Stomach smooth muscle (tissue), 2 donors: ENCODE measurements around the gene BFSP1.

Experiments used
- H3K27ac ChIP-seq: one replicate; pipeline ENCODE4 v1.7.0; 2013; ENCODE audit warnings: mild to moderate bottlenecking, low read length, inconsistent platforms
- H3K27me3 ChIP-seq, 2 donors: one replicate each; pipeline ENCODE4 v1.7.0; 2013; ENCODE audit warnings: low read length in 2 of 2; ENCODE audit not compliant: insufficient read depth in 2 of 2, control insufficient read depth in 1 of 2
- H3K36me3 ChIP-seq, 2 donors: one replicate each; pipeline ENCODE4 v1.7.0; 2013; ENCODE audit warnings: low read length in 2 of 2; ENCODE audit not compliant: control insufficient read depth in 2 of 2, insufficient read depth in 2 of 2
- H3K4me1 ChIP-seq: one replicate; pipeline ENCODE4 v1.7.0; 2013; ENCODE audit warnings: low read length; ENCODE audit not compliant: control insufficient read depth, insufficient read depth
- H3K4me3 ChIP-seq, 2 donors: one replicate each; pipeline ENCODE4 v1.7.0; 2013; ENCODE audit warnings: low read length in 2 of 2
- H3K9ac ChIP-seq, 2 donors: one replicate each; pipeline ENCODE4 v1.7.0; 2013; ENCODE audit warnings: low read length in 2 of 2, mild to moderate bottlenecking in 1 of 2
- H3K9me3 ChIP-seq, 2 donors: one replicate each; pipeline ENCODE4 v1.7.0; 2013; ENCODE audit warnings: low read length in 2 of 2; ENCODE audit not compliant: control insufficient read depth in 2 of 2
- donor health status: healthy.
- donor health status: Pancreatic carcinoma.

BFSP1 gene

DNA sequence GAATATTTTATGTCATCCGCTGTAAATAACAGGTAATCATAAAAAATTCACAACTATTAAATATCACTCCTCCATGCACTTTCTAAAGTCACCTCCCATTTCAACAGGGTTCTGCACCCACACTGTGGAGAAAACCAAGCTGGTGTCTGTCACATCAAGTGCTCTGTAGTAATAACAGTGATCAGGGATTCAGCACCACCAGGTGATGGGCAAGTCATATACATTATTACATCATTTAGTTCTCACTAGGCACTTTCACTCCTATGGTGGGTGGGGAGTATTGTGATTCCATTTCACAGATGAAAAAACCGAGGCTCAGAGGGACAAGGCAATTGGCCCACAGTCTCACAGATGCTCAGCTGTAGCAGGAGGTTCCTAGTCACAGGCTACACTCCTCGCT lies 8.7 kb downstream of the BFSP1 start:
- H3K9ac ChIP-seq: no peak overlapping the region
- no peaks in the 10 kb centered on the region for H3K9me3 ChIP-seq
- H3K36me3 ChIP-seq: no peaks in the 10 kb centered on the region

DNA sequence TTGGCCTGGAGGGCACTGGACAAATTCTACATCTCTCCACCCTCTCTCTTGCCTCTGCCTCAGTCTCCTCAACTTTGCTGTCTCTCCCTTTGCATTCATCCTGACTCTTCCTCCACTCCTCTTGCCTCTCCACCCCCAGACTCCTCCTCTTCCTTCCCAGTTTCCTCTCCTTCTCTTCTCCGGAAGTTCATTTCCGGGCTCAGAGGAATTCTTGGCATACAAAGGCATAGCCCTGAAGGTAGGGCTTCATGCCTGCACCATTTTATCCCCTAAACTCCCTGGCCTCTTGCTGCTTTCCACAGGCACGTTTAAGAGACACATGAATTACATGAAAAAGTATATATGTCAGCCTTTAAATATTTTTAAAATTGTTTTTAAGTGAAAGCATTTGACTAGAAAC lies 10.6 kb downstream of the BFSP1 start:
- no peaks in the 10 kb centered on the region for H3K27me3 ChIP-seq
- no peaks in the 10 kb centered on the region for H3K4me1 ChIP-seq
- no peaks in the 10 kb centered on the region for H3K9me3 ChIP-seq
- H3K36me3 ChIP-seq: no peaks in the 10 kb centered on the region
- H3K27ac ChIP-seq: no peak overlapping the region
- H3K4me3 ChIP-seq: no peak overlapping the region
- H3K9ac ChIP-seq: no peak overlapping the region

More for the DNA sequence above, 8.7 kb downstream of the BFSP1 start:
- Histone ChIP-seq H3K27ac (no peak overlapping the region), H3K4me3 (no peak overlapping the region), H3K27me3 (no peaks in the 10 kb centered on the region), H3K4me1 (no peaks in the 10 kb centered on the region)

DNA sequence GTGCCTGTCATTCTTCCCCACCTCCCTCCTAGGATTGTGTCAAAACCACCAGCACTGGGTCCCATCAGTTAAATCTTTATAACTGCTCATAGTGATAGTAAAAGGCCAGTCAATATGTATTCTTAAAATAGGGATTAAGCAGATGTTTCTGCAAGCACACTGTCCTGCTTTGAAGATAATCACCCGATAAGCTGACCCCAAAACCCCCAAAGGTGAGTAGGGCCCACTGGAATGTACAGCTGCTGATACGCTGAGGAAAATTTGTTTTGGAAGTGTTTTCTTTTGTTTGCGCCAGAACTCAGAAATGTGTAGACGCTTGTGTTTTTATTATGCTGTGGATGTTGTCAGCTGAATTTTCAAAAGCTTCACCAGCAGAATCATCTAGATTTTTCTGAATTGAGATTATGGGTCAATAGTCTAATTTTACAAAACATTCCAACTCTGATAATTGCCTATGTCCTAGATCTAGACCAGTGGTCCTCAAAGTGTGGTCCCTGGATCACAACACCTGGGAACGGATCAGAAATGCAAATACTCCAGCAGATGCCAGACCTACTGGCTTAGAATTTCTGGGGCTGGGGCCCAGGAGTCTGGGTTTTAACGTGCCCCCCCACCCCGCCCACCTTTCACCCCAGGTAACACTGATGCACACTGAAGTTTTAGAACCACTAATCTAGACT lies 11.4 kb downstream of the BFSP1 start:
- H3K27me3 ChIP-seq: no peaks in the 10 kb centered on the region
- no peak overlapping the region for H3K4me3 ChIP-seq
- no peaks in the 10 kb centered on the region for H3K9me3 ChIP-seq
- H3K9ac ChIP-seq: no peak overlapping the region
- H3K36me3 ChIP-seq: no peaks in the 10 kb centered on the region
- no peak overlapping the region for H3K27ac ChIP-seq
- no peaks in the 10 kb centered on the region for H3K4me1 ChIP-seq

DNA sequence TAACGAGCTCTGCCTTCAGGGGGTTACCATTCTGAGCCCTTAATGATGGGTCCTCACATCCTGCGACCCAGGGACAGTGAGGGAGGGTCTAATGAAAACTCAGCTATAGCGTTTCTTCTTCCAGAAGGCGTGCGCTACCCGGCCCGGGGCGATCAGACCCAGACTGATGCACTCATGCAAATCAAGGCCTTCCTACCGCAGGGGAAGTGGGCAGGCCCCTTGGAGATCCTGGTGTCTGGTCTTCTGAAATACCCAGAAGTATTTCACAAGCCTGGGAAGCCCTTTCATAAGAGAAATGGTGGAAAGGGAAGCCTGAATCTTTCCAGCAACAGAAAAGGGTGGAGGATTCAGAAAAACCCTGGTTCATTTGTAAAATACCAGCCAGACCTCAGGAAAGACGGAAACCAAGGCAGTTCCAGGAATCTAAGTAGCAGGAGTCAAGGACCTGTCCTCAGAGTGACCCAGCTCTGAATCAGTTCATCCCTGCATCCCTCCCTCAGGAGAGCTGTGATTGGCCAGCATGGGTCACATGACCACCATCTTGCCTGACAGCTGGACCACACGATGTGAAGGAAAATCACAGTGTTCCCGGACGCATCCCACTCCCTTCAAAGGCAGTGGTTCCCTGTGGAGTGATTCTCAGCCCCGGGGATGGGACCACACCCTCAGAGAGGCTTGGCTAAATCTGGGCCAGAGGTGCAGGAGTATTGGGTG lies 12.7 kb downstream of the BFSP1 start:
- H3K27ac ChIP-seq: no peak overlapping the region
- H3K36me3 ChIP-seq: no peaks in the 10 kb centered on the region
- H3K4me1 ChIP-seq: no peaks in the 10 kb centered on the region
- H3K9ac ChIP-seq: no peak overlapping the region
- H3K4me3 ChIP-seq: no peak overlapping the region
- no peaks in the 10 kb centered on the region for H3K9me3 ChIP-seq
- H3K27me3 ChIP-seq: no peaks in the 10 kb centered on the region

DNA sequence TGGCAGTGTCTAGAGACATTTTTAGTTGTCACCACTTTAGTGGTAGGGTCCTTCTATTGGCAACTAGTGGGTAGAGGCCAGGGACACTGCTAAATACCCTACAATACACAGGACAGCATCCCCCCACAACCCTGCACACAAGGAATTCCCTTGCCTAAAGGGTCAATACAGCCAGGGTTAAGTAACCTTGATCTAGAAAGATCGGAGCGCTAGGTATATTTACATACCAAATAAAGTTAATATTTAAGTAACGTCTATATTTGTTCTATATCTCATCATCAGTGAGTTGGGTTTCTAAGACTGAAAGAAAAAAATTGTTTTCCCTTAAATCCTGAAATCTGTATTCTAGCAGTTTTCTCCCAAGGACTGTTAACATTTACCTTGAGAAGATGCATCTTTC lies 16.1 kb downstream of the BFSP1 start:
- no peaks in the 10 kb centered on the region for H3K27me3 ChIP-seq
- no peak overlapping the region for H3K4me3 ChIP-seq
- no peaks in the 10 kb centered on the region for H3K4me1 ChIP-seq
- H3K9ac ChIP-seq: no peak overlapping the region
- no peaks in the 10 kb centered on the region for H3K9me3 ChIP-seq
- H3K36me3 ChIP-seq: no peaks in the 10 kb centered on the region
- no peak overlapping the region for H3K27ac ChIP-seq

DNA sequence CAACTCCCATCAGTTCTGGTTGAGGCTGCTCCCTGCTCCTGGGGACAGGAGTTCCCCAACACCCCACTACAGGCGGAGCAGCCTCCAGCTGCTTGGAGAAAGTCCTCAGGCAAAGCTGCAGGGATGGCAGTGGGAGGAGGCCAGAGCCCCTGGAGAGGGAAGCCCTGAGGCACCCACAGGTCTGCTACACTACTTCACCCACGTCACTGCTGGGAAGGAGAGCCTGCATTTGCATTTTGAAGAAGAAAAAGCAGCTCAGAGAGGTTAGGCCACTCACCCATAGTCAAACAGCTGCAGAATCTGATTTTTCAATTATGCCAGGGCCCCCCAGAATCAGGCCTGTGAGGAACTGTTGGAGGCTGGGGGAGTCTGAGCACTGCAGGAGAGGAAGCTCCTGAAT lies 17.2 kb downstream of the BFSP1 start:
- H3K4me1 ChIP-seq: no peaks in the 10 kb centered on the region
- H3K36me3 ChIP-seq: no peaks in the 10 kb centered on the region
- no peak overlapping the region for H3K27ac ChIP-seq
- no peak overlapping the region for H3K4me3 ChIP-seq
- H3K9me3 ChIP-seq: no peaks in the 10 kb centered on the region
- no peak overlapping the region for H3K9ac ChIP-seq
- H3K27me3 ChIP-seq: no peaks in the 10 kb centered on the region

DNA sequence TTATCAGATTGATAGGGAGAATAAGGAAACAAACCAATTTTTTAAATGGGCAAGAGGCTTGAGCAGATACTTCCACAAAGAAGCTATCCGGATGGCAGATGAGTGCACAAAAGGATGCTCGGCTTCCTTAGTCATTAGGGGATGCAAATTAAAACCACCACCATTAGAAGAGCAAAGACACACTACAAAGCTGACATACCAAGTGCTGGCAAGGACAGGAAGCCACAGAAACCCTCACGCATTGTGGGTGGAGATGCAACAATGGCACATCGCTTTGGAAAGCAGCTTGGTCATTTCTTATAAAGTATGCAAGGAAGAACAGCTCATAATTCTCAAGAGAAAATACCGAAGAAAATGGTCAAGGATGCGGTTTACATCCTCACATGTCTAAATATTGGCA lies 19.8 kb downstream of the BFSP1 start:
- Histone ChIP-seq H3K9me3 (no peaks in the 10 kb centered on the region), H3K36me3 (no peaks in the 10 kb centered on the region), H3K4me3 (no peak overlapping the region), H3K4me1 (no peaks in the 10 kb centered on the region), H3K9ac (no peak overlapping the region), H3K27ac (no peak overlapping the region), H3K27me3 (no peaks in the 10 kb centered on the region)

DNA sequence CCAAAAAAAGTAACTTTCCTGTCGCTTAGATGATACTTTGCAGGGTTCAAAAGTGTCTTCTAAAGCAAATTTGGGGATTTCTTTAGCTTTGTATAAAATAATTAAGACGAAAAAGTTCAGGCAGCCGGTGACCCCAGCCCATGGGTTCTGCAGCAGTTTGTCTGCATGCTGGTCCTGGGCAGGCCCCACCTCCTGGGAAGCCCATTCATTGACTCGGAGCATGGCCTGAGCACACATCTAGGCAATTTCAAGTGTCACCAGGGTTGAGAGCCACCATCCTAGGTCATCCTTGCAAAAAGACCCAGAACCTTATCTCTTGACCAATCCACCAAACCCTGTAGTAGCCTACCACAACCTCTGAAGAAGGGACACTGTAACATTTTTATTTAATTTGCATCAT lies 20.6 kb downstream of the BFSP1 start:
- Histone ChIP-seq H3K27ac (no peak overlapping the region), H3K36me3 (no peaks in the 10 kb centered on the region), H3K27me3 (no peaks in the 10 kb centered on the region), H3K4me3 (no peak overlapping the region), H3K9ac (no peak overlapping the region), H3K9me3 (no peaks in the 10 kb centered on the region), H3K4me1 (peaks cover 1% of the 10 kb centered on the region)

DNA sequence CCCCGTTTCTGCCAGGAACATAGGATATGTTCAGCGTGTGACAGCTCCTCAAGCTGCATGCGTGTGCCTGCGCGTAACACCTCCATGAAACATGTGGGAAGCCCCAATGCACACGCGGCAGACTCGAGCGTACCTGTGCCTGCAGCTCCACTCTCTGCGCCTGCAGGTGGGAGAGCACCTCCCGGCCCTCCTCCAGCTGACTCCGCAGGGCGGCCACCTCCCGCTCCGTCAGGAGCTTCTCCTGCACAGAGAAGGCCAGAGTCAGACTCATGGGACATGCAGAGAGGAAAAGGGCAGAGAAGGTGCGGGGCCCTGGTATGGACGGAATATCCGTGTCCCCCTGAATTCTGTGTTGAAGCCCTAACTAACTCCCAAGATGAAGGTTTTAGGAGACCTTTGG lies 22.4 kb downstream of the BFSP1 start:
- Histone ChIP-seq H3K36me3 (no peaks in the 10 kb centered on the region), H3K9me3 (no peaks in the 10 kb centered on the region), H3K4me3 (no peak overlapping the region), H3K27ac (no peak overlapping the region), H3K9ac (no peak overlapping the region), H3K4me1 (peaks cover 13% of the 10 kb centered on the region), H3K27me3 (no peaks in the 10 kb centered on the region)

DNA sequence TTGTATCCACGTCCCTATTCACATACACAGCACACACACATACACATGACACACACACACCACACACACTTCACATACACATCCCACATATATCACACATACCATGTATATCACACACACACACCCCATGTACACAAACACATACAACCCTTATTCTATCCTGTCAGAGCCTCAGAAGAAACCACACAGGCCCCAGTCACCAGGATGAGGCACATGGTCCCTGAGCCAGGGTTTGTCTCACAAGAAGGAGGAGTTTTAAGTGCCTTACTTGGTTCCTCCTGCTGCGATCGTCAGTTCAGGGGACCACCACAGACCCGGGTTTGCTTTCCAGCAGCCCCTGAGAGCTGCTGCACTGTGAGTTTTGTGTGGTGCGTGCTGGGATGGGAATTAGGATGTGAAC lies 23.6 kb downstream of the BFSP1 start:
- H3K4me1 ChIP-seq: peaks cover 13% of the 10 kb centered on the region
- no peaks in the 10 kb centered on the region for H3K9me3 ChIP-seq
- H3K36me3 ChIP-seq: no peaks in the 10 kb centered on the region
- H3K27me3 ChIP-seq: no peaks in the 10 kb centered on the region
- H3K9ac ChIP-seq: no peak overlapping the region
- H3K4me3 ChIP-seq: no peak overlapping the region
- no peak overlapping the region for H3K27ac ChIP-seq

DNA sequence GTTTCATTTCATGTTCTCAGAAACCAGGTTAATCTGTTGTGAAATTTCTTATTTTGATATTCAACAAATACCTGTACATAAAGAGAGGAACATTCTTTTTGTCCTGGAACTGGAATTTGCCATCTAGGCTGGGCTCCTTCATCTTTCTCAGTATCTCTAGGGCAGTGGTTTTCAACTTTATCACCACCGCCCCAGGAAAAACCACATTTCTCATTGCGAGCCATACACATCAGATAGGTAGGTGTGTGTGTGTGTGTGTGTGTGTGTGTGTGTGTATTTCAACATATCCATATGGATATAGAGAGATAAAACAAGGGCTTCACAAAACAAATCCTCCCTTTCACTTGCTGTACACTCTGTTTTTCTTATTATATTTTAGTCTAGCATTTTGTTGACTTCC lies 24.1 kb downstream of the BFSP1 start:
- H3K27ac ChIP-seq: no peak overlapping the region
- H3K9ac ChIP-seq: no peak overlapping the region
- no peaks in the 10 kb centered on the region for H3K9me3 ChIP-seq
- no peaks in the 10 kb centered on the region for H3K36me3 ChIP-seq
- H3K4me3 ChIP-seq: no peak overlapping the region
- peaks cover 13% of the 10 kb centered on the region for H3K4me1 ChIP-seq
- H3K27me3 ChIP-seq: no peaks in the 10 kb centered on the region
